Lung (tissue), 12 donors: ENCODE measurements around the gene C3. TPM values are rescaled to one million over a fixed set of nuclear protein-coding genes. Genes with fewer than 3 reads are reported as not detected.

Experiments used
- ATAC-seq: fragments of 200-7000 bp; cut with Tn5 transposase; one replicate; pipeline ENCODE4 v1.9.1; 2020; ENCODE audit warnings: moderate number of reproducible peaks; ENCODE audit not compliant: insufficient read depth, low FRiP score
- DNase-seq, 3 donors: peaks; one replicate each; pipeline ENCODE4 v3.0.0-alpha.2; 2013 to 2017
- H3K27ac ChIP-seq, 2 donors: one replicate each; pipeline ENCODE4 v1.5.1; 2013; ENCODE audit warnings: mild to moderate bottlenecking in 2 of 2, moderate library complexity in 2 of 2, control low read depth in 1 of 2, inconsistent platforms in 1 of 2, low read depth in 1 of 2, low read length in 1 of 2
- H3K27me3 ChIP-seq, 3 donors: one replicate each; pipeline ENCODE4 v1.5.1; 2013; ENCODE audit warnings: low read length in 2 of 3; ENCODE audit not compliant: control insufficient read depth in 3 of 3, insufficient read depth in 3 of 3
- H3K36me3 ChIP-seq, 4 donors: one replicate each; pipeline ENCODE4 v1.5.1; 2013; ENCODE audit warnings: low read length in 4 of 4, mild to moderate bottlenecking in 1 of 4, moderate library complexity in 1 of 4; ENCODE audit not compliant: control insufficient read depth in 4 of 4, insufficient read depth in 4 of 4
- H3K4me1 ChIP-seq, 5 donors: one replicate each; pipeline ENCODE4 v1.5.1; 2013; ENCODE audit warnings: low read length in 5 of 5, mild to moderate bottlenecking in 2 of 5, moderate library complexity in 1 of 5; ENCODE audit not compliant: control insufficient read depth in 5 of 5, insufficient read depth in 5 of 5
- H3K4me3 ChIP-seq: one replicate; pipeline ENCODE4 v1.5.1; 2013; ENCODE audit warnings: mild to moderate bottlenecking, control low read depth, moderate library complexity
- H3K9ac ChIP-seq, 2 donors: one replicate each; pipeline ENCODE4 v1.5.1; 2013; ENCODE audit warnings: low read length in 2 of 2, control low read depth in 1 of 2; ENCODE audit not compliant: insufficient read depth in 1 of 2
- H3K9me3 ChIP-seq, 4 donors: one replicate each; pipeline ENCODE4 v1.5.1; 2013; ENCODE audit warnings: low read length in 3 of 4, mild to moderate bottlenecking in 1 of 4, moderate library complexity in 1 of 4; ENCODE audit not compliant: control insufficient read depth in 4 of 4, insufficient read depth in 3 of 4
- CTCF ChIP-seq: IDR thresholded peaks from 2 replicates; pipeline ENCODE4 v1.5.1; 2012; ENCODE audit warnings: mild to moderate bottlenecking; ENCODE audit errors: control extremely low read depth, extremely low read depth
- WGBS, 2 donors: extraction: QIAGEN DNeasy Blood & Tissue Kit; methylation state at CpG; one replicate each; pipeline ENCODE4 v1.1.7; 2013; 5-methylcytosine and 5-hydroxymethylcytosine counted together
- polyA plus RNA-seq, 2 donors: library from polyadenylated mRNA; stranded (reverse); fragments of 200-250 nt; gene quantifications; one replicate each; pipeline ENCODE4 v1.2.1, GENCODE V29; 2013
- total RNA-seq, 2 donors: library from RNA; depleted of rRNA in 1 of 2; stranded (reverse); fragments of >200 nt in 1 of 2; gene quantifications; one replicate each; pipeline ENCODE4 v1.2.1, GENCODE V29; 2014 to 2021
- donor health status: control.
- donor health status: control.
- donor health status: Bipolar disorder and iron deficiency.
- donor health status: healthy.
- donor health status: DM: yes; HTN: yes; CAD: no.

Gene C3
- total and polyA plus RNA-seq, 4 donors, result 613 to 1,612 (median 1,252) TPM

DNA sequence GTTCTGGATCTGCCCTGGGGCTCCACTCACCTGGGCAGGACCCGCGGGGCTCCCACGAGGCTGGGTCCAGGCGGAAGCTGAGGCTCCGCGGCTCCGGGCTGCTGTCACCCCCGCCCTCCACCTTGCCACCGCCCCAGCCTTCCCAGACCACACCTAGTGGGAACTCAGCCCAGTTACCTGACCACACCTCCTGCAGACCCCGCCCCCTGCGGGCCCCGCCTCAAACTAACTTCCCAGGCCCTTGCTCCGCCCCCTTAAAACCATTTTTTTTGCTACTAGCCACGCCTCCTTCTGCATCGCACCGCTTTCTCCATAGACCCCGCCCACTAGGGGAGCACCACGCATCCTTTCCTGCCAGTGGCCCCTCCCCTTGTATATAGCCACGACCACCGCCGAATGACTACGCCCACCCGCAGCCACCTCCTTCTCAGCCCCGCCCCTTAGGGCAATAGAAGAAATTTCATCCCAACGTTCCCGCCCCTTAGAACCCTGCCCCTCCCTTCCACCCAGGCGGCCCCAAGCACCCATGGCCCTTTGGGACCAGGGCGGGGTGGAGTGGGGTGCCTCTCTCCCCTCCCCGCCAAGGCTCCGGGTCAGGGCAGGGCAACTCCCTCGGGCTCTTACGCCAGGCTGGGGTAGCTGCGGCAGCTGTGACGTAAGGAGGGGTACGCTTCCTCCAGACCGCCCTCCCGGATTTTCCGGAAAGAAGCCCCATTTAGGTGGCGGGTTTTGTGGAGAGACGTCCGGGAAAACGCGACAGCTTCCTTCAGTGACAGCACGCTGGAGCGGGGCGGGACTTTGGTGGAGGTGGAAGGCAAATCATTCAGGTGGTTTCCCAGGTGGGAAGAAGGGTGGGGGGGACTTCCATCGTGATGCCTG, 47.1 kb upstream of the C3 start, which contains the start of gene SH2D3A:
SH2D3A (minus strand) TSS at position 79 of the 879 bp plus-strand sequence. CDS start 3,687 bp downstream, outside the sequence.
- Histone ChIP-seq H3K36me3 (no peaks in the 10 kb centered on the region), H3K4me1 (peaks cover 0 to 11% (median 0%) of the 10 kb centered on the region in 5 donors), H3K27me3 (peaks cover 0 to 3% (median 0%) of the 10 kb centered on the region in 3 donors), H3K9ac (peak within 1 kb of the TSS in 1 of 2 donors; percentile 63), H3K4me3 (peak within 1 kb of the TSS; percentile 19), H3K9me3 (no peaks in the 10 kb centered on the region), H3K27ac (peak within 1 kb of the TSS in 1 of 2 donors; percentile 87)
- peak; percentile 87 for ATAC-seq
- peak; percentile 75 to 83 (median 82) for DNase-seq
- TF ChIP-seq CTCF, result no peak
- WGBS, 2 donors, result 3% methylated on average over 45 to 47 of the region's 47 CpGs

GRCh38 chr19:6767081-6767356, 46.6 kb upstream of the C3 start:
- ATAC-seq, result peak; percentile 12
- no peaks in the 10 kb centered on the region for H3K9me3 ChIP-seq
- peak overlapping the region; percentile 19 for H3K4me3 ChIP-seq
- peaks cover 0 to 11% (median 0%) of the 10 kb centered on the region in 5 donors for H3K4me1 ChIP-seq
- TF ChIP-seq CTCF, result no peak
- H3K27ac ChIP-seq, result peak overlapping the region in 1 of 2 donors; percentile 86
- H3K9ac ChIP-seq, result peak overlapping the region in 1 of 2 donors; percentile 63
- WGBS, 2 donors, result 1% methylated on average over 15 of the region's 15 CpGs
- H3K36me3 ChIP-seq, result no peaks in the 10 kb centered on the region
- H3K27me3 ChIP-seq, result peaks cover 0 to 3% (median 0%) of the 10 kb centered on the region in 3 donors
- DNase-seq, result peak in 2 of 3 donors; percentile 22 to 50

GRCh38 chr19:6766357-6767080, 46.1 kb upstream of the C3 start:
- no peak for ATAC-seq
- peak overlapping the region; percentile 19 for H3K4me3 ChIP-seq
- H3K27ac ChIP-seq, result peak overlapping the region in 1 of 2 donors; percentile 87
- no peaks in the 10 kb centered on the region for H3K36me3 ChIP-seq
- peaks cover 0 to 11% (median 0%) of the 10 kb centered on the region in 5 donors for H3K4me1 ChIP-seq
- H3K9me3 ChIP-seq, result no peaks in the 10 kb centered on the region
- peak overlapping the region in 1 of 2 donors; percentile 63 for H3K9ac ChIP-seq
- no peak for TF ChIP-seq CTCF
- H3K27me3 ChIP-seq, result peaks cover 0 to 3% (median 0%) of the 10 kb centered on the region in 3 donors
- no peak for DNase-seq
- 35 to 53% methylated on average over 16 of the region's 16 CpGs for WGBS, 2 donors
